ENCODE results near the gene ZMYM2. TPM values are rescaled to one million over a fixed set of nuclear protein-coding genes. Genes with fewer than 3 reads are reported as not detected.

The ZMYM2 gene
- total RNA-seq, 1 donor from 2014 or later = 51.7 TPM

- peaks cover 12% of the 10 kb centered on the region for H3K27me3 ChIP-seq (ENCODE audit: control insufficient read depth, insufficient read depth, low read length)
- TF ChIP-seq CTCF (IDR thresholded peaks at IDR 0.05; ENCODE audit: insufficient read depth, low read length, poor library complexity, severe bottlenecking) = no peak
- no peak overlapping the region for H3K4me3 ChIP-seq (ENCODE audit: low read depth, low read length)
- H3K36me3 ChIP-seq (ENCODE audit: control insufficient read depth, insufficient read depth, low read length) = no peaks in the 10 kb centered on the region
- no peak for DNase-seq (ENCODE audit: low read depth)
Observed at GRCh38 chr13:20132052-20132634, 173.6 kb downstream of the ZMYM2 start.

- no peak for TF ChIP-seq CTCF (IDR thresholded peaks at IDR 0.05; ENCODE audit: insufficient read depth, low read length, poor library complexity, severe bottlenecking)
- Histone ChIP-seq H3K36me3 (ENCODE audit: control insufficient read depth, insufficient read depth, low read length) (no peaks in the 10 kb centered on the region), H3K27me3 (ENCODE audit: control insufficient read depth, insufficient read depth, low read length) (peaks cover 14% of the 10 kb centered on the region), H3K4me3 (ENCODE audit: low read depth, low read length) (no peak overlapping the region)
- no peak for DNase-seq (ENCODE audit: low read depth)
Observed at GRCh38 chr13:20134732-20135131, 176.2 kb downstream of the ZMYM2 start.

- Histone ChIP-seq H3K36me3 (ENCODE audit: control insufficient read depth, insufficient read depth, low read length) (no peaks in the 10 kb centered on the region), H3K27me3 (ENCODE audit: control insufficient read depth, insufficient read depth, low read length) (peaks cover 24% of the 10 kb centered on the region), H3K4me3 (ENCODE audit: low read depth, low read length) (no peak overlapping the region)
- no peak for DNase-seq (ENCODE audit: low read depth)
- TF ChIP-seq CTCF (IDR thresholded peaks at IDR 0.05; ENCODE audit: insufficient read depth, low read length, poor library complexity, severe bottlenecking) = peak; percentile 79
Observed at GRCh38 chr13:20136781-20137703, 178.5 kb downstream of the ZMYM2 start.

- Histone ChIP-seq H3K36me3 (ENCODE audit: control insufficient read depth, insufficient read depth, low read length) (no peaks in the 10 kb centered on the region), H3K4me3 (ENCODE audit: low read depth, low read length) (no peak overlapping the region), H3K27me3 (ENCODE audit: control insufficient read depth, insufficient read depth, low read length) (peaks cover 32% of the 10 kb centered on the region)
- TF ChIP-seq CTCF (IDR thresholded peaks at IDR 0.05; ENCODE audit: insufficient read depth, low read length, poor library complexity, severe bottlenecking) = no peak
- DNase-seq (ENCODE audit: low read depth) = no peak
Observed at GRCh38 chr13:20137875-20138274, 179.3 kb downstream of the ZMYM2 start.

- TF ChIP-seq CTCF (IDR thresholded peaks at IDR 0.05; ENCODE audit: insufficient read depth, low read length, poor library complexity, severe bottlenecking) = no peak
- H3K27me3 ChIP-seq (ENCODE audit: control insufficient read depth, insufficient read depth, low read length) = peaks cover 43% of the 10 kb centered on the region
- no peak for DNase-seq (ENCODE audit: low read depth)
- no peak overlapping the region for H3K4me3 ChIP-seq (ENCODE audit: low read depth, low read length)
- no peaks in the 10 kb centered on the region for H3K36me3 ChIP-seq (ENCODE audit: control insufficient read depth, insufficient read depth, low read length)
Observed at GRCh38 chr13:20140487-20140886, 182.0 kb downstream of the ZMYM2 start.

Other genes starting within 250 kb of the ZMYM2 start
- 42.3 and 57.2 TPM in 2 replicates for gene PSPC1, start 175.8 kb upstream of the ZMYM2 start, total RNA-seq
- gene ZMYM5, start 95.1 kb upstream of the ZMYM2 start, total RNA-seq = 11.4 and 12.0 TPM in 2 replicates
- gene GJA3, start 202.3 kb downstream of the ZMYM2 start, total RNA-seq = 0.96 and 1.0 TPM in 2 replicates
- 8.6 and 8.8 TPM in 2 replicates for gene GJB2, start 234.2 kb downstream of the ZMYM2 start, total RNA-seq